Measurements from ENCODE around the gene BRI3BP.
"Not testable (repeated sequence)": the region's sequence is repeated elsewhere in the genome, so short reads cannot be mapped to it uniquely, and the experiment has no call there.

BRI3BP gene

DNA sequence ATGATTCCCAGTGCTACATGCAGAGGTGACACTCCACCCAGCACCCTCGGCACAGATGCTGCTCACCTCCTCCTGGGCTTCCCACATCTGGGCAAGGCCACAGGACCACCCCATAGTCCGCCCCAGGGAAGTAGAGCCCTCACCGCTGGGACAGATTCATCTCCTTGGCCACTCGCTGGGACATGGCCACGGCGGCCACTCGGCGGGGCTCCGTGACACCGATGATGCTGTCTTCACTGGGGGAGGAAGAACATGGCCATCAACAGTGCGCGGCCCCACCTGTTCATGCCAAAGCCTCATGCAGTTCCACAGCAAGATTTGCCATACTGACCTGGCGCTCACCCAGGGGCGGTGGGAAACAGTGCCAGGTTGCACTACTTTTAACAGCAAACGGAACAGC lies 18.2 kb upstream of the BRI3BP start:
- no peak for DNase-seq

DNA sequence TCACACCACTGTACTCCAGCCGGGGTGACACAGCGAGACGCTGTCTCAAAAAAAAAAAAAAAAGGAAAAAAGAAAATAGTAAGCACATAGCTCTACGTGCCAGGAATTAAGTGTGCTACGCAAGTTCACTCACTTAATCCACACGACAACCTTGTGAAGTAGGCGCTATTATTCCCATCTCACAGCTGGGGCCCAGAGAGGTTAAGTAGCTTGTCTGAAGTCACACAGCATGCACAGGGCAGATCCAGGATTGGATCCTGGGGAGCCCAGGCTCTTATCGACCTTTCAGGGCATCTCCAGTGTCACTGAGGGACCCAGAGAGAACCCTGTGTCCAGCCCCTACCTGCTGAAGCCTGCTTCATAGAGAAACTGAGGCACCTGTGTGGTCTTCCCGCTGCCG lies 16.4 kb upstream of the BRI3BP start:
- no peak for DNase-seq

DNA sequence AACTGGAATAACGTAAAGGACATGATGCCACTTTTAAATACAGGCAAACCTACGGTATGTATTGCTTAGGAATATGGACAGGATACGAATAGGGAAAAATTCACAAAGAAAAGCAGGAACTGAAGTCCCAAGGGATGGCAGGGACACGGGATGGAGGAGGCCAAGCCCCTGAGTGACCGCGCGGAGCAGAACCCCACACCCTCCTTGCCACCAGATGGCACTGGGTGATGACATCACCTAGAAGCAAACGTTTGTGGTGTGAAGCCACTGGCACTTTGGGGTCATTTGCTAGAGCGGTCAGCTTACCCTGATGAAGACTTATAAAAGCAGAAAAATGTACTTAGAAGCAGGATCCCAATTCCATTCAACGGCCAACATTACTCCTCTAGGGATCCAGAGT lies 13.9 kb upstream of the BRI3BP start:
- DNase-seq = no peak

DNA sequence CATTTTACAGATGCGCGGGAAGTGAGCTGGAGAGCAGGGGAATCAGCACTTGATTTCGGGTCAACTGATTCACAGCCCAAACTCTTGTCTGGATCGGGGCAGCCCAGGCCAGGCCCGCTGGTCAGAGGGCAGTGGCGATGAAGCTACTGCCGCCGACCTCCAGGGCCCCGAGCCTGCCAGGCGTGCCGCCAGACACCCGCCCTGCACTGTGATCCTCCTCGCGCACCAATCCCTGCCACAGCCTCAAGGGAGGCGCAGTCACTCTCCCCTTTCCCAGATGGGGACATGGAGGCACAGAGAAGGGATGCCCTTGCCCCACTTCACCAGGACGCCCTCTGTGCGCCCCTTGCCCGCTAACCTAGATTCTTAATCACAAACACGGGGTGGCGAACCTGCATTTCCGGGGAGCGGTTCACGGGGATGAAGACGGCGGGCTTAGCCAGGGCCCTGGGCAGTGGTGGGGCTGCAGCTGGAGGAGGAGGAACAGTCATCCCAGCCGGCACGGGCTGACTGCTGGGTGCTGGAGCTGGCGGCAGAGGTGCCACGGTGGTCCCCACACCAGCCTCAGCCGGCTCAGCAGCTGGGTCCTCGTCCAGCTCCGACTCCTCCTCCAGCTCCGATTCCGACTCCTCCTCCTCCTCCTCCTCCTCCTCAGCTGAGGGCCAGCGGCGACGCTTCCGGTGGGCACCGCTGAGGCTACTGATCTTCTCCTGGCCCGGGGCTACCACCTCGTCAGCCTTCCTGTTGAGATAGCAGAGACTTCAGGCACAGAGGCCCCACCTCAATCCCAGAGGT lies 13.2 kb upstream of the BRI3BP start:
- DNase-seq = no peak

DNA sequence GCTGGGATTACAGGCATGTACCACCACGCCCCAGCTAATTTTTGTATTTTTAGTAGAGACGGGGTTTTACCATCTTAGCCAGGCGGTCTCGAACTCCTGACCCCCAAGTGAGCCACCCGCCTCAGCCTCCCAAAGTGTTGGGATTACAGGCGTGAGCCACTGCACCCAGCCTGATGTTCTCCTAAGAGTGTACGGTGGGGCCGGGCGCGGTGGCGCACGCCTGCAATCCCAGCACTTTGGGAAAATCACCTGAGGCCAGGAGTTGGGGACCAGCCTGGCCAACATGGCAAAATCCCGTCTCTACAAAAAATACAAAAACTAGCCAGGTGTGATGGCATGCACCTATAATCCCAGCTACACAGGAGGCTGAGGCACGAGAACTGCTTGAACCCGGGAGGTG lies 6.6 kb upstream of the BRI3BP start:
- DNase-seq = not testable (repeated sequence)

DNA sequence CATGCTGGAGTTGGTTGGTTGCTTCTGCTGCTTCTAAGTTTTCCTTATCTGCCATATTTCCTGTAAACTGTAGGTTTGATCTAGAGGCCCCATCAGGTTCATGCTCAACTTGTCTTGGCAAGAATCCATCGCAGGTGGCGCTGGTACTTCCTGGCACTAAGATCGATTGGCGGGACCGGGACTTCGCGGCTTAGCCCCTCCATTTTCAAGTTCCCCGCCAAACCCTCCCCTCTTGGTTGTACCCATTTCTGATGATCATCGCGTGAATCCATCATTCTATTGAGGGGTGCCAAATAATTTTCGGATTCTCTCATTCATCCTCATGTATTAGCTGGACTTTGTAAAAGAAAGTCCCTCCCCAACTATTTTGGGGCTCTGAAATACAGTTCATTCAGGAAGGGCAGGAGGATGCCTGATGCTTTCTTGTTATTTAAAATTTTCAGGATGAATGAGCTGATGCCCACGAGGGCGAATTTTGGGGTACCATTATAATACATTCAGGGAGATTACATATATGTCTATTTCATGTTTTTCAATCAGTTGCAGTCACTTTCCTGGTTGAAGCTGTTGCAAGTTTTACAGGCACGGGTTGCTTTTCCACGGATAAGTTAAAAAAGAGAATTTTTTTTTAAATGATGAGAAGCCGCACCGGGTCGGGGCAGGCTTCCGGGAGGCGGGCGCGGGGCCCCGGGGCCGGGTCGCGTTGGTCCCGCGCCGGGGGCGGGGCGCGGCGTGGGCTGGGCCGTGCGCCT lies 395 bp upstream of the BRI3BP start:
- peak; percentile 84 for DNase-seq

DNA sequence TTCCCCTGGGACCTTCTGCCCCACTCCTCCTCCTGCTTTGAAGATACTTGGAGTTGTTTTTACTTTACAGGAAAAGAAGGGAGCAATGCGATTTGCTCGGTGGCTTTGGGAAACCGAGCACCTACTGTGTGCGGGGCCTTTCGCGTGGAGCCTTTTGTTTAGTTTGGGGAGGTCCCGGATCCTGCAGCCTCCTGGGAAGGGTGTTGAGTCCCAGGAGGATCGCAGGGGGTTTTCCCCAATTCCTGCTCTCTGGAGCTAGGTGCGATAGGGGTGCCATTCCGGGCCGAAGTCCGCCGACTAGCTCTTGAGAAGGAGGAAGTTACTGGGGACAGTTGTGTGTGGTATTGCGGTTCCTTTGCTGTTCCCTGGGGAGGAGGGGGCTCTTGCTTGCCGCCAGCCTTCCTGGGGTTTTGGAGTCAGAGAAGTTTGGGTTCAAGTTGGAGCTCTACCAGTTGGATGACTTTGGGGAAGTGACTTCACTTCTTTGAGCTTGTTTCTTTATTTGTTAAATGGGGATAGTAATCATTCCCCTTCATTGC lies 1.1 kb downstream of the BRI3BP start:
- no peak for DNase-seq

DNA sequence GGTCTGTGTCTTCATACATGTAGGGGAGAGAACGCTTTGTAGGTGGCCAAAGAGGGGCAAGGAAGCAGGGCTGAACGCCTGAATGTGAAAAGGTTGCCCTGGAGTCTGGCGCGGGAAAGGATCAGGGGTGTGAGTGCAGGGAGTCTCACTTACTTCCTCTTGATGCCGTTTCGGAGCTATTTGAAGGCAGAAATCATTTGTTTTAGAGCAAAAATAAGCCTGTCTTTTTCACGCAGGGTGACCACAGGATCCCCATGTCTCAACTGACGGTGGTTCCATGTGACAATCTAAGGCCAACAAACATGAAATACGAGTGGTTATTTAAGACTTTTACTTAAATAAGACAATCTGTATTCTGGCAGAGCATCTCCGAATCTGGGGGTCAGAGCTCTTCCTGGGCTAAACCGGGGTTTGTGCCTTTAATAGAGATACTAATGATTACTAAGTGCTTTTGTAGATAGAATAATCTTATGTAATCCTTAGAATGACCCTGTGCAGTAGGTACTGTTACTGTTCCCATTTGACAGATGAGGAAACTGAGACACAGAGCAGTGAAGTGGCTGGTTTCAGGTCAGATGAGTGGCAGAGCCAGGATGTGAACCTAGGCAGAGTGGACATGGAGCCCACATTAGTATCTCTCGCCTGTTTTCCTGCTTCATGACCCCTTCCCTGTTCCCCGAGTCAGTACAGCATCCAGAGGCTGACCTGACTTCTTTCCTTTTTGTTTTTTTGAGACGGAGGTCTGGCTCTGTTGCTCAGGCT lies 1.9 kb downstream of the BRI3BP start:
- DNase-seq = no peak

DNA sequence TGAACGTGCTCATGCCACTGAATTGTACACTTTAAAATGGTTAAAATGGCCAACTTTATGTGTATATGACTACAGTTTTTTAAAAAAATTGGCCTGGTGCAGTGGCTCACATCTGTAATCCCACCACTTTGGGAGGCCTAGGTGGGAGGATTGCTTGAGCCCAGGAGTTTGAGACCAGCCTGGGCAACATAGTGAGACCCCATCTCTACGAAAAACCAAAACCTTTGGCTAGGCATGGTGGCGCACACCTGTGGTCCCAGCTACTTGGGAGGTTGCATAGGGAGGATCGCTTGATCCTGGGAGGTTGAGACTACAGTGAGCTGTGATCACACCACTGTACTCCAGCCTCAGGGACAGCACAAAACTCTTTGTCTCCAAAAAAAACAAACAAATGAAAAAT lies 5.3 kb downstream of the BRI3BP start:
- DNase-seq = no peak

DNA sequence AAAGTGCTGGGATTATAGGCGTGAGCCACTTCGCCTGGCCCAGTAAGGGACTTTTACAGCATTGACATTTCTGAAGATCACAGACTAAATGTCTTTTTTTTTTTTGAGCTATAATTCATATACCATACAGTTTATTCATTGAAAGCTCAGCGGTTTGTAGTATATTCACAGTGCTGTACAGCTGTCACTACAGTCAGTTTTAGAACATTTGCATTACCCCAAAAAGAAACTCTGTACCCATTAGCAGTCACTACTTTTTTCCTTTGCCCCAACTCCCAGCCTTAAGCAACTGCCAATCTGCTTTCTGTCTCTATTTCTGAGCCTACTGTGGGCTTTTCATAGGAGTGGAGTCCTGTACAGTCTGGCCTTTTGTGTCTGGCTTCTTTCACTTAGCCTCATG lies 8.2 kb downstream of the BRI3BP start:
- no peak for DNase-seq

DNA sequence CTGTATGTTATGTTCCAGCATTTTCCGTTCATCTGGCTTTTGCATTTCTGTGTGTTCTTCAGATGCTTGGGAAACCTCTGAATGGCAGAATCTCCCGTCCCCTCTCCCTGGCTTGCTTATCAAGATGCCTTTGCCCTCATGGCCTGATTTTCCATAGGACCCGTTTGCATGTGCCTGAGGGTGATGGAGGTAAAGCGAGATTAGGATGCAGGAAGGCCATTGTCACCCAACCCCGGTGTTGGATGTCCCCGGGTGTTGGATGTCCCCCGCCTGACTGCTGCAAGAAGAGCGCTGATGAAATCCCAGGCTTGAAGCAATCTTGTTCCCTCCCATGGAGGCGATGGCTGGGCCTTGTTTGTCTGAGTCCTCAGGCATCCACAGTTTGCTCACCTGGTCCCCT lies 9.6 kb downstream of the BRI3BP start:
- no peak for DNase-seq

DNA sequence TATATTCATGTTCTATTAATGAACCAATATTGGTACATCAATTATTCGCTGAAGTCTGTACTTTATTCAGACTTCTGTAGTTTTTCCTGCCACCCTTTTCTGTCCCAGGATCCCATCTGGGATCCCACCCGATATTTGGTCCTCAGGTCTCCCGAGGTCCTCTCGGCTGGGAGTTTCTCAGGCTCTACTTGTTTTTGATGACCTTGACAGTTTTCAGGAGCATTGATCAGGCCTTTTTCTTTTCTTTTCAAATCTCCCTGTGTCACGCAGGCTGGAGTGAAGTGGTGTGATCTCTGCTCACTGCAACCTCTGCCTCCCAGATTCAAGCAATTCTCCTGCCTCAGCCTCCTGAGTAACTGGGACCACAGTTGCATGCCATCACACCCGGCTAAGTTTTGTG lies 11.2 kb downstream of the BRI3BP start:
- no peak for DNase-seq

DNA sequence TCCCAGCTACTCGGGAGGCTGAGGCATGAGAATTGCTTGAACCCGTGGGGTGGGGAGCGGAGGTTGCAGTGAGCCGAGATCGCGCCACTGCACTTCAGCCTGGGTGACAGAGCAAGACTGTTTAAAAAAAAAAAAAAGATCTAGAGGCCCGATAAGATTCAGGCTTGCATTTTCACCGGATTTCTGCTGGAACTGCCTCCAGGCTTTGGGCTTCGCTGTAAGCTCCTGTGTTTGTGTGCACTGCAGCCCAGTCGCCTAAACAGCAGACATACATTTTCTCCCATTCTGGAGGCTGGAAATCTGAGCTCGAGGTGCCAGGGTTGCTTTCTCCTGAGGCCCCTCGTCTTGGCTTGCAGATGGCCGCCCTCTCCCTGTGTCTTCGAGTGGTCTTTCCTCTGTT lies 12.2 kb downstream of the BRI3BP start:
- no peak for DNase-seq

DNA sequence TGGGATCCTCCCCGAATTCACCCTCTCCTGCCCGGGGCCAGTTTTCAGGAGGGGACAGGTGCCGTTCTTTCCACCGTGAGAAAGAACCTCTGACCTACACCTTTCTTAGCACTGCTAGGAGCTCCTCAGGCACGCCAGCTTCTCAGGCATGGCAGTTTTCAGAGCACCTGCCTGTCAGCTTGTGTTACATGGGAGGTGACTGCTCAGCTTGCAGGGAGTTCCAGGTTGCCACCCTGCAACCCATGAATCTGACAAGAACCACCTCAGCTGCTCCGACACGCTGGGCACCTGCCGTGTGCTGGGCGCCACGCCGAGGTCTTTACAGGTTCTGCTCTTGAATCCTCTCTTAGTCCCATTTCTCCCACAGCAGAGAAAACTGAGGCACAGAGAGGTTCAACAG lies 12.9 kb downstream of the BRI3BP start:
- DNase-seq = no peak

DNA sequence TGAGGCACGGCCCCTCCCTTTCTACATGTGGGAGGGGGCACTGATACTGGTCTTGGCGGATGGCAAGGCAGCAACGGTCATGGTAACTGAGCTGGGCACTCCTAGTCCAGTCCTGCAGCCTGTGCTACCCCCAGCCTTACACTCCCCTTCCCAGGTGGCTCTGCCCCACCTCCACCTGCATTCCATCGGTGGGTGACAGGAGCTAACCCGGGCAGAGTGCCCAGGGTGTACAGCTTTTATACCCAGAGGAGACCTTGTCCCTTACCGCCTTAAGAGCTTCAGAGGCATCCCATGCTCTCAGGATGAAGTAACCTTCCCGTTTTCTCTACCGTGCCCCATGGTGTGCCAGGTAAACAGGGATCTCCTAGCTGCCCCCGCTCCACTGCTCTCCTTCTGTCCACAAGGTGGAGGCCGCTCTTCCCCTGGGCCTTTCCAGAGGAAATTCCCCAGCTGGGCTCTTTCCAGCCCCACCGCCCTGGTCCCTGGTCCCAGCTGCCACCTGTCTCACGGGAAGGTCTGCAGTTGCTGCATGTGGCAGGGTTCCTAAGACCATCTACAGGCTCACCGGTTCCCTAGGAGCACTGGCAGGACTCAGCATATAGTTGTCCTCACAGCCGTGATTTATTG lies 20.5 kb downstream of the BRI3BP start:
- no peak for DNase-seq

DNA sequence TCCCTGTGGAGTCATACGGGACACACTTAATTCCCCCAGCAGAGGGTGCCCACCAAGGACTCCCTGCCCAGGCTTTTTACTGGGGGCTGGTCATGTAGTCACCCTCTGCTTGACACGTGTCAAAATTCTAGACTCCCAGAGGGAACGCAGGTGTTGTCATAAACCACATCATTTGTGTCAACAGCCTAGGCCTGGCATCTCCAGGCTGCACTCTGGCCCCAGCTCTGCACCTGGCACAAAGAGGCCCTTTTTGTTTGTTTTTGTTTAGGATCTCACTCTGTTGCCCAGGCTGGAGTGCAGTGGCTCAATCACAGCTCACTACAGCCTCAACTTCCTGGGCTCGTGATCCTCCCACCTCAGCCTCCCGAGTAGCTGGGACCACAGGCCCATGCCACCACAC lies 21.1 kb downstream of the BRI3BP start:
- DNase-seq = no peak

DNA sequence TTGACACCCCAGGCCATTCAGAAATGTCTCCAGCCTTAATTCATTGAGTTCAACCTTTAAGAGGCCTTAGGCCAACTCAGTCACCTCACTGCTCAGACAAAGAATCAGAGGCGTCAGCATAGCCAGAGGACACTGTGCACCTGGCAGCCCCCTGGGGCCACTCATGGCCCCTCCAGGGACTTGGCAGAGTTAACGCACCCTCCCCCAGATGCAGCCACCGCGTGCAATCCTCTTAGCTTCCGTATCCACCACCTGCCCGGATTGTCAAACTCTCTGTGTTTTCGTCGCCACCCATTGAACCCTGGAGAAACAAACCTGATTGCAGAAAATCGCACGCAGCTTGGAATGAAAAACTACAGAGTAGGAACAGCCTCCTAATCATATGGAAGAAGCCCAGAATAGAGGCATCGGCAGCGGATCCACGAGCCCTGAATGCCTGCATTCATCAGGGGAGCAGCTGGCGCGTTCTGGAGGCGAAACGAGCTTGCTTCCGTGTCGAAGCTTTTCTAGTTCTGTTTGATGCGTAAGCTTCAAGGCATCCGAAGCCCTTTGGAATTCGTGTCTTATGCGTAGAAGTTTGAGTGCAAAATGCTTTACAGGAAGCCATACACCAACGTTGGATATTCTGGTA lies 22.4 kb downstream of the BRI3BP start:
- DNase-seq = no peak

DNA sequence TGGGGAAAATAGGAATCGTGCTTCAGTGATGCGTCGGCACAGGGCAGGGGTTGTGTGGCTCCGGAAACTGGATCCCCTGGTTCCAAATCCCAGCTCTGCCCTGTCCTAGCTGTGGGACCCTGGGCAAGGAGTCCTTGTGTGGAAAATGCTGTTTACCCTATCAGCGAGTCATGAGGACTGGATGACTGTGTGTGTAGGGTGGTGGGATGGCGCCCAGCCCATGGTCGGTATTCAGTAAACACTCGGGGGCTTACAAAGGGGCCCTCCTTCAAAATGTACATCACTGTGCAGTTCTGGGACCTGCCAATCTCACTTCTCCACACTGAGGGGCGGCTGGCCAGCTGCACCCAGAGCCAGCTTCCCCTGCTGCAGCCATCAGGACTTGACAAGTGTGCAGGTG lies 24.4 kb downstream of the BRI3BP start:
- no peak for DNase-seq

DNA sequence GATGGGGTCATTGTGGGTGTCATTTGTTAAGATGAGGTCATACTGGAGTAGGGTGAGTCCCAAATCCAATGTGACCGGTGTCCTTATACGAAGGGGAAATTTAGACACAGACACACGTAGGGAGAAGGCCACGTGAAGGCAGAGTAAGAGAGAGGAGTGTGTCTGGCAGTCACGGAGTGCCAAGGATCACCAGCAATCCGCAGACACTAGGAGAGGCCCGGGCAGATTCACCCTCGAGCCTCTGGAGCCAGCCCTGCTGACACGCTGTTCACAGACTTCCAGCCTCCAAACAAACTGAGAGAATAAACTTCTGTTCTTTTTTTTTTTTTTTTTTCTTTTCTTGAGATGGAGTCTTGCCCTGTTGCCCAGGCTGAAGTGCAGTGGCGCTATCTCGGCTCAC lies 24.9 kb downstream of the BRI3BP start:
- DNase-seq = no peak

DNA sequence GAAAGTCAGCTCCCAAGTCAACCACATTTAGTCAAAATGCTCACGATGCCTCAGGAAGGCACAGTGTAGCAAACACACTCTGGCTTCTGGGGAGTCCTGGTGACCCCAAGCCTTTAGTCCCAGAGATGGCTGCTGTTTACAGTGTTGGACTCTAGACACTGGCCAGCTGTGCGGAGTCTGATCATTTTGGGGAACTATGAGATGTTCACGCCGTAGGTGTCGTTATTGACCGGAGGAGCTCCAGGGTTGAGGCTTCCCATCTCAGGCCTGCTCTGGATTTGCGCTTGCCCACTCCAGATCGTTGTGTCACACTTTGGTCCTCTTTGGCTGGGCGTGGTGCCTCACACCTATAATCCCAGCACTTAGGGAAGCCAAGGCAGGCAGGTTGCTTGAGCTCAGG lies 27.7 kb downstream of the BRI3BP start:
- no peak for DNase-seq

DNA sequence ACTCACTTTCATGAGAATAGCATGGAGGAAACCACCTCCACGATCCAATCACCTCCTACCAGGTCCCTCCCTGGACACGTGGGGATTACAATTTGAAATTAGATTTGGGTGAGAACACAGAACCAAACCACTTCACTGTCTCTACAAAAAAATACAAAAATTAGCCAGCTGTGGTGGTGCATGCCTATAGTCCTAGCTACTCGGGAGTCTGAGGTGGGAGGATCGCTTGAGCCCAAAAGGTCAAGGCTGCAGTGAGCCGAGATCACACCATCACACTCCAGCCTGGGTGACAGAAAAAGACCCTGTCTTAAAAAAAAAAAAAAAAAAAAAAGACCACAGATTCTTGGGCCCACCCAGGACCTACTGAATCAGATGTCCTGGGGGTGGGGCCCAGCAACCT lies 28.3 kb downstream of the BRI3BP start:
- no peak for DNase-seq

DNA sequence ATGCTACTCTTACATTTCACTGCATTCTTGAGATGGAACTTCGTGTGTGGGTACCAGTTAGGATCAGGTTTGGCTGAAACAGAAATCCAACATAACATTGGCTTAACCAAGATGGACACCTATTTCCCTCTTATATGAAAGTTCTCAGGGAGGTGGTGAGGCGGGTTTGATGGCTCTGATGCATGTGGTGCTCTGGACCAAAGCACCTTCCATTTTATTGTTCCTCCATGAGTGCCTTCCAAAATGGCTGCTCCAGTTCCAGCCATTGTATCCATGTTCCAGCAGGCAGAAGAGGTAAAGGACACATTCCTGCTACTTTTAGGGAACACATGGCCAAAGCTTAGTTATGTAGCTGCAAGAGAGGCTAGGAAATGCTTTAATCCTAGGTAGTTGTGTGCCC lies 29.6 kb downstream of the BRI3BP start:
- no peak for DNase-seq

Data from stimulated activated naive CD4-positive, alpha-beta T cell treated with Interleukin-2 at 50 U/mL for 16 hours (primary cell).